Endothelial cell of umbilical vein (primary cell): ENCODE measurements around the gene GNAO1.

Experiments used
- CTCF ChIP-seq, 2 donors: IDR thresholded peaks; 1 replicate in 1 of 2; 2 replicates in 1 of 2; pipeline ENCODE4 v1.5.1; 2011; ENCODE audit warnings: low read length in 2 of 2, mild to moderate bottlenecking in 2 of 2, moderate library complexity in 2 of 2, control low read depth in 1 of 2, inconsistent platforms in 1 of 2, low read depth in 1 of 2; ENCODE audit not compliant: insufficient read depth in 1 of 2; ENCODE audit errors: extremely low read depth in 1 of 2
- EZH2 ChIP-seq: IDR thresholded peaks from 2 replicates; pipeline ENCODE4 v1.6.1; 2012; ENCODE audit warnings: borderline replicate concordance, low read depth, mild to moderate bottlenecking, moderate library complexity, low read length, inconsistent platforms; ENCODE audit not compliant: severe bottlenecking
- FOS ChIP-seq: IDR thresholded peaks from 2 replicates; pipeline ENCODE4 v1.6.1; 2011; ENCODE audit warnings: mild to moderate bottlenecking, low read length, moderate library complexity, borderline replicate concordance; ENCODE audit not compliant: insufficient read depth
- MAX ChIP-seq: IDR thresholded peaks from 2 replicates; pipeline ENCODE4 v1.6.1; 2011; ENCODE audit not compliant: insufficient read depth, insufficient read length
- POLR2A ChIP-seq: IDR thresholded peaks from 2 replicates; pipeline ENCODE4 v1.6.1; 2012; ENCODE audit warnings: low read depth, mild to moderate bottlenecking, control low read depth, low read length

GRCh38 chr16:56327071-56327928 is 136.0 kb downstream of the GNAO1 start:
- TF ChIP-seq EZH2 (no peak), CTCF (IDR thresholded peaks at IDR 0.05; ENCODE audit: extremely low read depth in 1 of 2, insufficient read depth in 1 of 2, low read depth in 1 of 2, low read length in 2 of 2) (no peak), FOS (no peak), MAX (no peak), POLR2A (no peak)
